ENCODE measurements around the gene LIME1. TPM values are rescaled to one million over a fixed set of nuclear protein-coding genes. Genes with fewer than 3 reads are reported as not detected.

The LIME1 gene
- total RNA-seq, 2 experiments from 2014 or later = 75.6 to 76.4 TPM

DNA sequence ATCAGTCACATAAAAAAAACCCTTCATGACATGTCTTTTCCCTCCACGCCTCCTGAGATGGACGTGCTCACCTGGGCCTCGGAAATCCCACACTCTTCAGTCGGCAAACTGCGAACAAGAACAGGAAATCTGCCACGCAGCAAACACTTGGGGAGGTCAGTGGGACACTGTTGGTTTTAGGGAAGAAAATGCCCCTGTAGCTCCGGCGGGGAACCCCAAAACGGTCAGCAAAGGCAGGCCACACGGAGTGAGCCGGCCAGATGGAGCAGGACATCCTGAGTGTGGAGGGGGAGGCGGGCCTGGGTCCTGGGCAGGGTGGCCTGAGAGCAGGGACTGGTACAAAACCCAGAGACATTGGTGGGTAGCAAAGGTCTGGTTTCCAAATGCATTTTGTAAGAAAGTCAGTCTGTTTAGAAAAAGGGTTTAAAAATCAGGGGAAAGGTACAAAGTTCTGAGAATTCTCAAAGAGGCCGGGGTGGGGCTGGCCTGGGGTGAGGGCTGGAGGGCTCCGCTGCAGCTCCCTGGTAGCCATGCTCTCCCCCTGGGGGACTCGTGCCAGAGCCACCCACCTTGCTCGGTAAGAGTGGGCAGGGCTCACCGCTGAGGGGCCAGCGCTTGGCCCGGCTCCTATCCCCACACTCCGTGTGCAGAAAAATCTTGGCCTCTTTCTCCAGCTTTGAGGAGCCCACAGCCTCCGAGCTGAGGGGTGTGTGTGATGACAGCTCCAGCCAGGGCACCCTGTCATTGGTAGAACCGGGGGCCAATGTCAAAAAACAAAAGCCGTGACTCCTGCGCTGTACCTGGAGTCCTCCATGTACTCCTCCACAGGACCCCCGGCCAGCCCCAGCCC, 8.3 kb downstream of the LIME1 start:
- POLR2A ChIA-PET = no interaction called here
- CTCF ChIA-PET (ENCODE audit: unreplicated experiment) = interaction anchor here (0.6 kb wide), 1 partner anchor 229 kb away, joined by 6 read pairs; no protein-coding TSS in a partner anchor
- no TSS peak for BruUV-seq (replicated peaks)

GRCh38 chr20:63745424-63745805, 9.0 kb downstream of the LIME1 start:
- Histone ChIP-seq H3K27ac (ENCODE audit: low read depth, low read length, poor library complexity, severe bottlenecking) (no peak overlapping the region), H3K4me2 (ENCODE audit: low read length) (no peak overlapping the region), H3K9me3 (ENCODE audit: low read length) (no peaks in the 10 kb centered on the region), H2AFZ (ENCODE audit: low read length) (no peak overlapping the region), H3K36me3 (ENCODE audit: insufficient read depth, low read length) (peaks cover 32% of the 10 kb centered on the region), H3K9me2 (ENCODE audit: insufficient read depth, low read length) (no peaks in the 10 kb centered on the region), H4K20me1 (ENCODE audit: insufficient read depth, low read length) (no peaks in the 10 kb centered on the region), H3K4me1 (ENCODE audit: insufficient read depth, low read length, poor library complexity, severe bottlenecking) (peaks cover 25% of the 10 kb centered on the region), H3K79me2 (ENCODE audit: insufficient read depth, low read depth, low read length) (no peaks in the 10 kb centered on the region), H3K4me3 (ENCODE audit: low read depth, low read length, poor library complexity, severe bottlenecking) (no peak overlapping the region)
- intact Hi-C loops (cut with micrococcal nuclease; ENCODE audit: unreplicated experiment) = no loop called here
- no peak for TF ChIP-seq EZH2phosphoT487 (IDR thresholded peaks at IDR 0.05; ENCODE audit: borderline replicate concordance, low read depth, low read length)
- no peak for TF ChIP-seq CTCF (conservative IDR thresholded peaks at IDR 0.05; ENCODE audit: low read length)
- BruUV-seq (replicated peaks) = no TSS peak
- DNase-seq (ENCODE audit: low spot score) = no peak
- ChIA-PET POLR2A (no interaction called here), CTCF (ENCODE audit: unreplicated experiment) (no interaction called here)

More for the DNA sequence above, 8.3 kb downstream of the LIME1 start:
- intact Hi-C loops (cut with micrococcal nuclease; ENCODE audit: unreplicated experiment) = no loop called here
- H3K4me3 ChIP-seq (ENCODE audit: low read depth, low read length, poor library complexity, severe bottlenecking) = no peak overlapping the region
- H3K9me2 ChIP-seq (ENCODE audit: insufficient read depth, low read length) = no peaks in the 10 kb centered on the region
- H3K79me2 ChIP-seq (ENCODE audit: insufficient read depth, low read depth, low read length) = no peaks in the 10 kb centered on the region
- H3K27ac ChIP-seq (ENCODE audit: low read depth, low read length, poor library complexity, severe bottlenecking) = no peak overlapping the region
- no peak overlapping the region for H3K4me2 ChIP-seq (ENCODE audit: low read length)
- DNase-seq (ENCODE audit: low spot score) = no peak
- H2AFZ ChIP-seq (ENCODE audit: low read length) = no peak overlapping the region
- H3K4me1 ChIP-seq (ENCODE audit: insufficient read depth, low read length, poor library complexity, severe bottlenecking) = peaks cover 27% of the 10 kb centered on the region
- TF ChIP-seq EZH2phosphoT487 (IDR thresholded peaks at IDR 0.05; ENCODE audit: borderline replicate concordance, low read depth, low read length) (no peak), CTCF (conservative IDR thresholded peaks at IDR 0.05; ENCODE audit: low read length) (no peak)
- H3K36me3 ChIP-seq (ENCODE audit: insufficient read depth, low read length) = peaks cover 32% of the 10 kb centered on the region
- no peaks in the 10 kb centered on the region for H4K20me1 ChIP-seq (ENCODE audit: insufficient read depth, low read length)
- no peaks in the 10 kb centered on the region for H3K9me3 ChIP-seq (ENCODE audit: low read length)

All from OCI-LY7 (cell line).